Stimulated activated CD4-positive, alpha-beta T cell treated with anti-CD3 and anti-CD28 coated beads, Interleukin-4, amount 100 ng/mL, for 24 hours (primary cell): ENCODE data around the gene NSUN2.
"Not testable (repeated sequence)": the region's sequence is repeated elsewhere in the genome, so short reads cannot be mapped to it uniquely, and the experiment has no call there.

Experiments
- DNase-seq: peaks from one replicate; pipeline ENCODE4 v3.0.0-alpha.2; 2020

The NSUN2 gene

DNA sequence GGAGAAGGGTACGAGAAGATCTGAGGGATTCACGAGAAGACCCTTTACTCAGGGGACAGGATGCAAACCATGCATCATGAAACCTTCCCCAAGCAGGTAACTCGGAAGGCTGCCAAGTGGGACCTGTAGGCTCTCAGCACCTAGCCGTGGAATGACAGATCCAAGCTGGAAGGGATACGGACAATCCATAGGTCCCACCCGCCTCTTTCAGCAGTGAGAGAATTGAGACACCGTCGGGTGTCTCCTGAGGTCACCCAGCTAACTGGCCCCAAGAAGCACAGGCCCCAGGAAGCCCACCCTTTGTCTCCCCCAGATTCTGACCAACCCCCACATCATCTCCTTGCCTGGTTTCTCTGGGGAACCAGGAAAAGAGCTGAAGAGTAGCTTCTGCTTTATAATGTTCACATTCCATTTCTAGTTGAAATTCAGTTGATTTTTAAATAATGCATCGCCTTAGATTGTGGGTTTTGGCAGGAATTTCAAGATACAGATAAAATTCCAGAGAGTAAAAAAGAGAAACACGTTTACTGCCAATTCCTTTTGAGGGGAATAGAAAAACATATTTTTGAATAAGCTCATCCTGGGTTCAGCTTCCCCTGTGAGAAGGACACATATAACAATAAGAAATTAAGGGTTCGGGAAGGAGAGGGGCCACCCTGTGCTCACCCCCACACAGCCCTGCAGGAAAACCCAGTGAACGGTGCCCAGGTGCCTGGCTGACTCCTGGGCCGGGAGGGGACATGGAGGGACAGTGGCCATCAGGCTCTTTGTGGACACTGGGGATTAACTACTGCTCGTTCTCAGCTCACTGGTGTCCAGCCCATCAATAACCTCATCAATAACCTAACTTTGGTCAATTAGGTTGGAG lies 51.1 kb downstream of the NSUN2 start:
- DNase-seq: no peak

DNA sequence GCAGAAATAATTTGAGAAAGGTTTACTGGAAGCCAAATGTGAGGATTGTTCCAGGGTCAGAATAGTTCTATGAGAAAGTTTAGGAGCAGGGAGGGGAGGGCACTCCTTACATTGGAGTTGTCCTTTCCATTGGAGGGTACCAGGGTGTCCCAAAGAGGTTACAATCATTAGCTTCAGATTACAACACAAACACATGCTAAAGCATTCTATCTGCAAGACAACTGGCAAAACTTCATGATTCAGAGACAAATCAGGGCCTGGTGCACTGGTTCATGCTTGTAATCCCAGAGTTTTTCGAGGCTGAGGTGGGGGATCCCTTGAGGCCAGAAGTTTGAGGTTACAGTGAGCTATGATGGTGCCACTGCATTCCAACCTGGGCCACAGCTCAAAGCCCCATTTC lies 51.8 kb downstream of the NSUN2 start:
- DNase-seq: no peak

DNA sequence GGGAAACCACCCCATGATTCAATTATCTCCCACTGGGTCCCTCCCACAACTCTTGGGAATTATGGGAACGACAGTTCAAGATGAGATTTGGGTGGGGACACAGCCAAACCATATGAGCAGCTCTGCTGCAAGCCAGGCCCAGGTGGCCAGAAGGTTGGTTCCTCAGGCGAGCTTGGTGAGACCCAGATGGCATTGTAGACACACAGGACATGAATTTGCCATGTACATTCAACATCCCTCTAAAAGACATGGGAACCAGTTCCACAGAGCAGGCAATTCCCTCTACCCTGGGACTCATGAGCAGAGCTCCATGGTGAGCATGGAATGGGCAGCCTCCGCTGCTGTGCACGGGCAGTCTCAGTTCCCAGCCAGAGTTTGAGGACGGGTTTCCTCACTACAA lies 53.3 kb downstream of the NSUN2 start:
- no peak for DNase-seq

DNA sequence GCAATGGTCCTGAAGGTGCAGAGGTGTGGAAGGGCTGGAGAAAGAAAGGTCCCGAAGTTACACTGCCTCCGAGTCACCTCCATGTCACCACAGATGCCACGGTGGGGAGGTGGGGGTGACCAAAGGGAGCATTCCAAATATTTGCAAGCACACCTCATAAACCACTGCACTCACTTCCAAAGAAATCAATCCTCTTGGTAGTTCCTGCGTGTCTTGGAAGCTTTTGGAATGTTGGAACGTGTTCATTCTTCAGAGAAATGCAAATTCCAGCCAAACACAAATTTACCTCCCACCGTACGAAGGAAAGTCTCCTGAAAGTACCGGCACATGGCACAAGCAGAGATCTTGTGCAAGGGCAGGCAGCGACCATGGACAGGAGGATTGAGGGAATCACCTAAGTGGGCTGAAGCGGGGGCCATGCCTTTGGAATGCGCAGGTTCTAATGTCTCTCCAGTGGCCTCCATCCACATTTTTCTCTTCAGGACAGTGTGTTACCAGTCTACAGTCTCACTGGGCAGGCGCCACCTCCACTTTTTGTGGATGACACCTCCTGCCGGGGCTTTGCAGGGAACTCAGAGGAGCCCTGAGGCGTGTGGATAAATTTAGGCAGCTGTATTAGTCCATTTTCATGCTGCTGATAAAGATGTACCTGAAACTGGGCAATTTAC lies 54.0 kb downstream of the NSUN2 start:
- no peak for DNase-seq

DNA sequence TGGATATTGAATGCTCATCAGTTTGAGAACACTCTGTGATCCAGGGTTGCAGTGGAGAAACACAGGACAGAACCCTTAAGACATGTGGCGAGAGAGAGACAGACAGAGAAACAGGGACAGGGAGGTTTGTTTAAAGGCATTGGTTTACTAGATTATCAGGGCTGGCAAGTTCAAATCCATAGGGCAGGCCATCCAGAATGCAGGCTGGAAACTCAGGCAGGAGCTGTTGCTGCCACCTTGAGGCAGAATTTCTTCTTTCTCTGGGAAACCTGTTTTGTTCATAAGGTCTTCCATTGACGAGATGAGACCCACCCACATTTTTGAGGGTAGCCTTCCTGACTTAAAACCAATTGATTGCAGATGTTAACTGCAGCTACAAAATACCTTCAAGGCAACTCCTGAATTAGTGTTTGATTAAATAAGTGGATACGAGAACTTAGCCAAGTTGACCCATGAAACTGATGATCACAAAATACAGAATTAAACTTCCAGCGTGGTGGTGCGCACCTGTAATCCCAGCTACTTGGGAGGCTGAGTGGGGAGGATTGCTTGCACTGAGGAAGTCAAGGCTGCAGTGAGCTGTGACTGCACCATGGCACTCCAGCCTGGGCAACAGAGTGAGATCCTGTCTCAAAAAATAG lies 55.9 kb downstream of the NSUN2 start:
- DNase-seq: no peak

DNA sequence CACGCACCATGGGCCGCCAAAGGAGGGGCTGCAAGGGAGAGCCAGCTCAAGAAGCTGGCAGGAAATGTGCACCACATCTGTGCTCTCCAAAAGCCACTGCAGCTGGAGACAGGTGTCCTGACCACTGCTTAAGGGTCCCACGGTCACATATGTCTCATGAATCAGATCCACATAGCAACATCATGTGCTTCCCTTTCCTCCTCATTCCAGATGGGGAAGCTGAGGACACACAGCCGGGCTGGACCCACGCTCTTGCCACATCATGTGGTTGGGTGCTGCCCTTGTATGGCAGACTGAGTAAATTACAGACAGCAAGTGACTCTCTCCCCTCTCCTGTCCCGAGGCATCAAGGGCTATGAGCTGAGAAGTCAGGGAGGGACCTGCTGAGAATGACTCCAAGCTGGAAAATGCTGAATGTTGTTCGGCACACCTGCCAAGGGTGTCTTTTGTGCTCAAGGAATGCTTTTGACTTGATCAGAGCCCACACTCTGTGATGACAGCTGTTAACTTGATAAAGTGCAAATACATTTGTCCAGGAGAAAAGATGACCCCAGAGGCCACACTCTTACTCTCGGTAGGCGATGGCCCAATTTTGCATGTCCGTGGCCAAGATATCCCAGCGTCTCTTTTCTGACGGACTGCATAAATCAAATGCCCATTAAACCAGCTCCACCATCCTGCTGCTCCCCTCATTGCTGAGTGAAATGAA lies 58.2 kb downstream of the NSUN2 start:
- no peak for DNase-seq

DNA sequence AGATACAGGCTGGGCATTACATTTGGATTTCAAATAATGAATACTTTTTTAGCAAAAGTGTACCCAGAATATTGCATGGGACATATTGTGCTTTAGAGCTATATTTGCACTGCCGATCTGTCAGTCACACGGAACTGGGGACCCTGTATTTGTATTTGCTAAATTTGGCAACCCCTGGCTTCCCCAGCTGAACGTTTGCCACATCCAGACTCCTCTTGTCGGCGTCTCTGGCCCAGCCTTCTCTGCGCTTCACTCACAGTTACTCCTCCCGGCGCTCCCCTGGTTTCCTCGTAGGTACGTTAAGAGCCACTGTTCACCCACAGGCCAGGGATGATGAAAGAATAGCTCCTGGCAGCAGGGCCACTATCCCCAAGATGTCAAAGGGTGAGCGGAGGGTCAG lies 58.7 kb downstream of the NSUN2 start:
- DNase-seq: no peak

DNA sequence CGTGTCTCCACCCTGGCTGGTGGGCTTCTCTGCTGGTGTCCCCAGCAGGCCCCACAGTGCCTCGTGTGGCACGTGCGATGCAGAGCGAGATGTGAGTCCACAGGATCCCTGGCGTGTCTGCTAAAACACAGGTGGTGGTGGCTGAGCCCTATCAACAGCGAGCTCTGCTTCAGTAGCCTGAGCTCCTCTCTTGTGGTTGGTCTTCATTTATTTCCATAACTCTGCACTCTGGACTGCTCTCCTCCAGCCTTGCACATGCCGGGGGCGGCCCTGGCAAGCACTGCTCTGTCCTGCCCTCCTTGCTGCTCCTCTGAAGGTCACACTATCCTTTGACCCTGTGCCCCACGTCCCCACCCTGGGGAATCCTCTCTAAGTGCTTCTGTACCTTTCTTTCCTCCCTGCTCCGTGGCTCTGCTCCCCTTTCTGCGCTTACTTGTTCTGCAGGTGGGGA lies 59.2 kb downstream of the NSUN2 start:
- no peak for DNase-seq

DNA sequence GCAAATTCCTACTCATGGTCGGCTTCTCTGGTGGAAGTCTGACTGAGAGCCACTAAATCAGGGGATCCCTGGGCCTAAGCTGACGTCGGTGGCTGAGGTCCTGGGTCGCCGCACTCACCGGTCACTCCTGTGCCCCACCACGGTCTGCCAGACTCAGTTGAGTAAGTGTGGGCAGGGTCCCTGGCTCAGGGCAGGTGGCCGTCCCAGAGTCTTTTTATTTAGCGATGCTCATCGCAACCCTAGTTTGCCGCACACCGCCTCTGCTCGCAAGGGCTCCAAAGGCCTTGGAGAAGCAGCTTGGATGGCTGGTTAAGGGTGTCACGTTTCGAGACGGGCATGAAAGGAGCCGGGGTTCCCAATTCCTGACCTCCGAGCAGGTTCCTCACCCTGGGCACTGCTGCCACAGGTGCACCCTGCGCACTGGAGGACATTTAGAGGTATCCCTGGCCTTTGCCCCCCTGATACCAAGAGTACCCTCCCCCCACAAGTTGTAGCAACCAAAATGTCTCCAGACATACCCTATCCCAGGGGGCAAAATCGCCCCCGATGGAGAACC lies 59.9 kb downstream of the NSUN2 start:
- DNase-seq: no peak

DNA sequence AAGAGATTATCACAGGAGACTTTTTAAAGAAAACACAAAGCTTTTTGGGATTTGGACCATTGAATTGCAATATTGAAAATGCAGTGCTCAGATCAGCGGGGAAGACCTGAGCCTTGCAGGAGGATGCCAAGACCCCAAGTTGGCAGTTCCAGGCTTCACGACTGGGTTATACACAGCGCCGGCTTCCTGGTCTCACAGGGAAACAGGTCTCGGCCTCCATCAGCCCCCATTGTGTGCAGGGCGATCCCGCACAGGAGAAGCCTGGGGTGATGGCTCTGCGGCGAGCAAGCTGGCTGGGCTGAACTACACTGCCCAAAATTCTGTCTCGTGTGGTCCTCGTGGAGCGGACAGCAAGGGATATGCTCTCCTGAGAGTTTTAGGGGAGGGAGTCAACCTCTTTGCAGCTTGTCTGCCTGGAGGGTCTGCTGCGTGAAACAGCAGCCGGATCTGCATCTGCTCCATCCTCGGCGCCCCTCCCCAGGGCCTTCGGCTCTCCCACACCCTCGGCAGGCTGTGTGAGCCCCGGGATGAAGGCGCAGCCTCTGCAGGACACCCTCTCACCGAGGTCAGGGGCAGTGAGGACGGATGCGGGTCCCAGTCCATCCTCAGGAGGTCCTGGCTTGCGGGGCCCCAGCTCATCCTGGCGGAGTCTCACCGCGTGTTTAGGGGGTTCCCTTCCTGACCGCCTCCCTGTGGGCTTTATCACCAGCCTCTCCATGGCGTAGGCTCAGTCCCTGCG lies 60.6 kb downstream of the NSUN2 start:
- DNase-seq: no peak

DNA sequence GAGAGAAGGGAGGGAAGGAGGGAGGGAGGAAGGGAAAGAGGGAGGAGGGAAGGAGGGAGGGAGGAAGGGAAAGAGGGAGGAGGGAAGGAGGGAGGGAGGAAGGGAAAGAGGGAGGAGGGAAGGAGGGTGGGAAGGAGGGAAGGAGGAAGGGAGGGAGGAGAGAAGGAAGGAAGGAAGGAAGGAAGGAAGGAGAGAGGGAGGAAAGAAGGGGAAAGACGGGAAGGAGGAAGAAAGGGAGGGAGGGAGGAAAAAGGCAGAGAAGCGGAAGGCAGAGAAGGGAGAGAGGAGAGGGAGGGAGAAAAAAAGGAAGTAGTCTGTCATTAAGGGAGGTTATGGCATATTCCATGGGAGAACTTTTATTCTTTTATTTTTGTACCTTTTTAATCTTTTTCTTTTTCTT lies 61.2 kb downstream of the NSUN2 start:
- DNase-seq: not testable (repeated sequence)

DNA sequence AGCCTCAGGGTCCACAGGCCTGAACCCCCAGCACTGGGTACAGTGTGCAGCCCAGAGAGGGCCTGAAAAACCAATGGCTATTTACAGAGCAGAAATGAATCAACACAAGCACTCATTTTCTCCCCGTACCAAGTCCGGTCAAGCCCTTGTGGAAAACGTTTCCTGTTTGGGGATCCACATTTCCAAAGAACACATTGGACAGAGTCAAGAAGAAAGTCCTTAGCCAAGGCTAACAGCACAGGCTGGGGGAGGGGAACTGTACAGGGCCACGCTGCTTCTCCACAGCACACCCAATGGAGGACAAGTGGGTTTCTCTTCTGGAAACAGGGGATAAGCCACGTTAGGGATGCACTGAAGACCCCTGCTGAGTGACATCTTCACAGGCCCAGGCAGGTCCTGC lies 62.3 kb downstream of the NSUN2 start:
- DNase-seq: no peak

DNA sequence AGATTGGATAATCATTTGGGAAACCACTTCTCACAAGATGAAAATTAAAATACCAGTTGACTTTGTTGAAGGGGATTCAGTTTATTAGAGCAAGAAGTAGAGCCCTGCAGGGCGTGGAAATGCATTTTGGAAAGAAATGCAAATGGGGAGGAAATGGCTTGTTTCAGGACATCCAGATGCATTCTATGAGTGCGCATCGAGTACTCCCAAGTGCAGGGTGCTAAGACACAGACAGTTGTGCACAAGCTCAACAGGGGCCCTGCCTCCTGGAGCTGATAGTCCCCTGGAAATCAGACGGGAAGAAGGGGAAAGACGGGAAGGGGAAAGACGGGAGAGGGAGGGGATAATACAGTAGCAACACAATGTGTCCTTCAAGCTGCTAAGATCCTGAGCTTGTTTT lies 64.0 kb downstream of the NSUN2 start:
- DNase-seq: no peak

DNA sequence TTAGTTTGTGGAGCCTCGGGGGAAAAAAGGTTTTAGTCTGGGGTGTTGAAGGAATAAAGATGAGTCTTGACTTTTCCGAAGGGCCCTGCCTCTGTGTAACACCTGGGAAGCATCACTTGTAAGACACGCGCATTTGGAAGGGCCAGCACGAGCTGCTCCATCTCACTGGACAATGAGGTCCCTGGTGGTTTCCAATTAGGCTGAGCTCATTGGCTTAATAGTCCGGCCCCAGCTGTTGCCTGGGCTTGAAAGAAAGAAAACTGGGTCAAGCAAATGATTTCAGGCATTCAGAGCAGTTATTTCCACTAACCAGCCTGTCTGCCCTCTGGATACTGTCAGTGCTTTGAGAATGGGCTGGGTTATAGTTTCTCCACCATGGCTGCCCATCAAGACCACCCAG lies 64.5 kb downstream of the NSUN2 start:
- no peak for DNase-seq

DNA sequence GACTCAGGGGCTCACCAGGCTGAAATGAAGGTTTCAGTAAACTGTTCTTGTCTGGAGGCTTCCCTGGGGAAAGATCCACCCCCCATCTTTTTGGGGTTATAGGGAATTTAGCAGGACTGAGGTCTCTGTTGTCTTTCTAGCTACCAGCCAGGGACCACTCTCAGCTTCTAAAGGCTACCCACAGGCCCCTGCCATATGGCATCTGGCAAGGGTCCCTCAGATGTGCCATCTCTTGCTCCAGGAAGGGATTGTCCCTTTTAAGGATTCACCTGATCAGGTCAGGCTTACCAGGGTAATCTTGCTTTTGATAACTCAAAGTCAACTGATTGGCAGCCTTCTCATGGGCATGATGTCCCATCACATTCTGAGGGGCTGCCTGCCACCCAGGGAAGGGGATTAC lies 65.0 kb downstream of the NSUN2 start:
- DNase-seq: no peak

DNA sequence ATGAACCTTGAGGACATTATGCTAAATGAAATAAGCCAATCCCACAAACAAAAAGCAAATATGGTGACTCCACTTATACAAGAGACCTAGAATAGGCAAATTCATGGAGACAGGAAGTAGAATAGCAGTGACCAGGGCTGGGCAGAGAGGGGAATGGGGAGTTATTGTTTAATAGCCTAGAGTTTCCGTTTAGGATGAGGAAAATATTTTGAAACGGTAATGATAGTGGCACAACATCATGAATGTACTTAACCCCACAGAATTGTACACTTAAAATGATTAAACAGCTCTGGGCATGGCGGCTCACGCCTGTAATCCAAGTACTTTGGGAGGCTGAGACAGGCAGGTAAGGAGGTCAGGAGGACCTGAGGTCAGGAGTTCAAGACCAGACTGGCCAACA lies 65.8 kb downstream of the NSUN2 start:
- no peak for DNase-seq

DNA sequence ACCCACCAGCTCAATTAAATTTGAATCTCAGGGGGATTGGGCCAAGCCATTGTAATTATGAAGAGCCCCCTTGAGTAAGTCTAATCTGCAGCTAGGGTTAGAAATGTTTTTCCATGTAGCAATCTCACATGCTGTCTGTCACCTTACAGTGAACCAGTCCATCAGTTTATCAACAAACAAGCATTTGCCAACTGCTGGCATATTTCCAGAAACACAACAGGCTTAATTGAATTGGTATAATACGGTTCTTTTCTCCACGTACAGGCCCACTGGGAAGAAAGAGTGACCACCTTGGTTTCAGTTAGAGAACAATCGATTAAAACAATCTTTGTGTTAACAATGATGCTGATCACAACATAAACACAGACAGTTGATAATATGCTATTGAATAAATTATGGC lies 67.4 kb downstream of the NSUN2 start:
- no peak for DNase-seq

DNA sequence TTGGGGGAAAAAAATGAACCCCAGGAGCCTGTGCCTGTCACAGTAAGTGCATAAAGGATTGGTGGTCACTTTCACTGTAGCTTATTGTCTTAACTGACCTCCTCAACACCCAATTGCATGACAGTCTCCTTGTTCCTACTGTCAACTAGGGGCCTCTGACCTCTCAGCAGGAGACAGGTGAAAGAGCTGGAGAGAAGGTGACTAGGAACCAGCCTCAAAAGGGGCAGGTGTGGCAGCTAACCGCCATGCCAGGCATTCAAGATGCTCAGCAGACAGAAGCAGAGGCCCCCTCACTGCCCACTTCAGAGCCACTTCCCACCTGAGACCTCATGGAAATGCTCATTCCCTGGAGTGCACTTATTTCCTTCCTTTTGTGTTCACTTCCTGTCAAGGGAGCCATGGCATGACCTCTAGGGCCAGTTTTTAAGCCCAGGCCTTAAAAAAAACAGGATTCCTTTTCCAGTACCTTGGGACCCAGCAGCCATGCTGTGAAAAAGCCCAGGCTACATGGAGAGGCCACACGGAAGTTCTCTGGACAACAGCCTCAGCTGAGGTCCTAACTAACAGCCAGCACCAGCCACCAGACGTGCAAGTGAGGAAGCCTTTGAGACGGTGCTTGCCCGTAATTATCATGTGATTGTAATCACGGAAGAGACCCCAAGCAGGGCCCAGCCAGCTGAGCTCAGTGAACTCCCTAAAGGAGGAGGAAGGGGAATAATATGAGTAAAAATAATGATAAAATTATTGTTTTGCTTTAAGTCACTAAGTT lies 74.9 kb downstream of the NSUN2 start:
- DNase-seq: no peak

DNA sequence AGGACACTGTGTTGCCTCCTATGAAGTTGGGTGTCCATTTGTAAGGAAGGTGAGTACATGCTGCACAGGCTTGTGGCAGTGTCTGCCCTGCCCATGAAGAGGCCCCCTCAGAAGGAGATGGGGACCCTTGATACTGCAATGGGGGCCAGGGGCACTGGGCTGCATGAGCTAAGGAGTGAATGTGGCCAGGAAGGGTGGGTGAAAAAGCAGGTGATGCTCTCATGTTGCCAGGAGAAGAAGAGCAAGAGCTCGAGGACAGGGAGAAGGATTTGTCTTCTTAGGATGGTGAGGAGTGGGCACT lies 76.1 kb downstream of the NSUN2 start:
- DNase-seq: no peak

DNA sequence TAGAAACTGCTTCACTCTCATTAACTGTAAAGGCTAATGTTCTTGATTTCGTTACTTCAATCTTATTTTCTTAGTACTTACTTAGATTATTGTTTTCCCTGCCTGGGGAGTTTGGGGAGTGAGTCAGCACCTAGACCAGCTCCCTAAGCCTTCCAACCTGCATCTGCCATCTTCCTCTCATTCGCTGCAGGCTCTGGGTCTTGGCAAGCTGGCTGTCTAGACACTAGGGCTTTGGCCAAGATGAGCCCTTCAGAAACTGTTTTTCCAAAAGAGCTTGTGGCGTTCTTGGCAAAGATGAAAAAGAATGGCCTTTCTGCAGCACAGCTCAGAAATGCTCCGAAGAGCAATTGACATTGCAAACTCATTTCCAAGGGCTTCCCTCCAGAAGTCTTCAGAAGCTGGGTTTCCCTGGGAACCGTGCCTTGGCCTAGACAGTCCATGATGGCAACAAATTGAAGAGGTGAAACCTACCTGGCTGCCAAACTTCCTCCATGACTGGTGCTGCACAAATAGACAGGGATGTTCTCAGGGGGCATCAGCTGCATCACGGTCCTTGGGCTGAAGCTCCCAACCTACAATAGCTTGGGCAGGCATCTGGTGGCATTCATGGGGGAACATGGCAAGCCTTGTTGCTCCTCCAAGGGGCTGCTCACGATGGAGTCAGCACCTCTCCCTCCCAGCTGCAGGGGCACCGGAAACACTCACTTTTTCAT lies 76.6 kb downstream of the NSUN2 start:
- no peak for DNase-seq

DNA sequence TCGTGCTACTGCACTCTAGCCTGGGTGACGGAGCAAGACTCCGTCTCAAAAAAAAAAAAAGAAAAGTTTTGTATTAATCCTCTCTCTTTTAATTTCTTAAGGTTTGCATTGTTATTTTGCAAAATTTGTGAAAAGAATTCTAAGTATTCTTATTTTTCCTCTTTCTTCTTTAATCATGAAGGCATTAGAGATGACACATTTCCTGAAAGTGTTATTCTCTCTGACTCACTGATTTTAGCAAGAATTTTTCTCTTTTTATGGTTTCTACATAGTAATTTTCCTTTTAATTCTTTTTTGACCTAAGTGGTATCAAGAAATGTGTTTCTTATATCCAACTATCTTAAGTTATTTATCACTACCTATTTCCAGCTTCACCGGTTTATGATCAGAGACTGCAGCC lies 78.0 kb downstream of the NSUN2 start:
- no peak for DNase-seq
